IMR-90 (cell line): Measurements from ENCODE around the gene CATSPERB. TPM values are rescaled to one million over a fixed set of nuclear protein-coding genes. Genes with fewer than 3 reads are reported as not detected.

Experiments used
- ATAC-seq: fragments of 200-7000 bp; cut with Tn5 transposase; 2 replicates; pipeline ENCODE4 v1.9.1; 2020; ENCODE audit warnings: low read depth, mild to moderate bottlenecking, moderate library complexity
- BruUV-seq: library from RNA; stranded (reverse); fragments of 400-500 nt; replicated peaks from 2 replicates; lab custom pipeline; 2021; lab: Mats Ljungman, UMichigan
- CTCF ChIA-PET: fragments of 300-600 bp; formaldehyde crosslinking; extraction: SDS; loops from one replicate; lab custom pipeline; 2021; ENCODE audit warnings: antibody characterized with exemption; lab: Yijun Ruan, JAX
- POLR2A ChIA-PET: fragments of 300-600 bp; sonication (Branson Sonifier 250); formaldehyde crosslinking; loops from one replicate; lab custom pipeline; 2022; ENCODE audit warnings: antibody characterized with exemption; ENCODE audit not compliant: unreplicated experiment; lab: Charles Lee
- DNase-seq: peaks from one replicate; pipeline ENCODE4 v3.0.0; 2013
- H2AFZ ChIP-seq: replicated peaks from 2 replicates; pipeline ENCODE3; 2013; ENCODE audit warnings: low read length, mild to moderate bottlenecking; ENCODE audit not compliant: poor library complexity
- H2AK5ac ChIP-seq: 2 replicates; pipeline ENCODE4 v1.6.1; 2013; ENCODE audit warnings: low read depth, low read length, inconsistent platforms
- H2AK9ac ChIP-seq: replicated peaks from 2 replicates; pipeline ENCODE3; 2013; ENCODE audit warnings: mild to moderate bottlenecking, low read depth, low read length, moderate library complexity; ENCODE audit not compliant: poor library complexity
- H2BK120ac ChIP-seq: 2 replicates; pipeline ENCODE4 v1.6.1; 2013; ENCODE audit warnings: low read depth, low read length, inconsistent platforms
- H2BK15ac ChIP-seq: 3 replicates; pipeline ENCODE4 v1.6.1; 2013; ENCODE audit warnings: low read depth, low read length, inconsistent platforms
- H2BK20ac ChIP-seq: 2 replicates; pipeline ENCODE4 v1.6.1; 2013; ENCODE audit warnings: low read depth, mild to moderate bottlenecking, inconsistent platforms, low read length, moderate library complexity
- H2BK5ac ChIP-seq: 2 replicates; pipeline ENCODE4 v1.6.1; 2013; ENCODE audit warnings: mild to moderate bottlenecking, low read depth, low read length, inconsistent platforms; ENCODE audit not compliant: poor library complexity, severe bottlenecking
- H3K14ac ChIP-seq: replicated peaks from 2 replicates; pipeline ENCODE4 v1.6.1; 2013; ENCODE audit warnings: low read depth, low read length, inconsistent platforms
- H3K18ac ChIP-seq: 2 replicates; pipeline ENCODE4 v1.6.1; 2013; ENCODE audit warnings: low read depth, low read length, control low read depth
- H3K23ac ChIP-seq: 2 replicates; pipeline ENCODE4 v1.6.1; 2013; ENCODE audit warnings: low read depth, low read length, inconsistent platforms
- H3K27ac ChIP-seq: 2 replicates; pipeline ENCODE4 v1.5.1; 2013; ENCODE audit warnings: mild to moderate bottlenecking, control low read depth, low read length; ENCODE audit not compliant: insufficient read depth
- H3K27me3 ChIP-seq: 2 replicates; pipeline ENCODE4 v1.6.1; 2013; ENCODE audit warnings: low read length; ENCODE audit not compliant: control insufficient read depth, insufficient read depth
- H3K36me3 ChIP-seq: 2 replicates; pipeline ENCODE4 v1.6.1; 2013; ENCODE audit warnings: low read length, mixed read lengths; ENCODE audit not compliant: control insufficient read depth, insufficient read depth
- H3K4ac ChIP-seq: 2 replicates; pipeline ENCODE4 v1.6.1; 2013; ENCODE audit warnings: low read depth, low read length, inconsistent platforms
- H3K4me1 ChIP-seq: 2 replicates; pipeline ENCODE4 v1.6.1; 2013; ENCODE audit warnings: low read length, mixed read lengths; ENCODE audit not compliant: control insufficient read depth, insufficient read depth
- H3K4me2 ChIP-seq: 2 replicates; pipeline ENCODE4 v1.6.1; 2013; ENCODE audit warnings: low read depth, mild to moderate bottlenecking, control low read depth, low read length, moderate library complexity
- H3K4me3 ChIP-seq: 2 replicates; pipeline ENCODE4 v1.5.1; 2013; ENCODE audit warnings: low read depth, mild to moderate bottlenecking, control low read depth, low read length, moderate library complexity; ENCODE audit not compliant: insufficient read depth
- H3K56ac ChIP-seq: 2 replicates; pipeline ENCODE4 v1.6.1; 2013; ENCODE audit warnings: low read length, inconsistent platforms; ENCODE audit not compliant: insufficient read depth; ENCODE audit errors: extremely low read depth
- H3K79me1 ChIP-seq, 2 experiments: 2 replicates each; pipeline ENCODE4 v1.6.1; 2013; ENCODE audit warnings: low read length in 2 of 2, inconsistent platforms in 1 of 2, low read depth in 1 of 2
- H3K9ac ChIP-seq: 2 replicates; pipeline ENCODE4 v1.6.1; 2013; ENCODE audit warnings: low read depth, low read length, control low read depth
- H3K9me1 ChIP-seq: 2 replicates; pipeline ENCODE4 v1.6.1; 2013; ENCODE audit warnings: low read length, inconsistent platforms; ENCODE audit not compliant: insufficient read depth
- H3K9me3 ChIP-seq: 2 replicates; pipeline ENCODE4 v1.6.1; 2013; ENCODE audit warnings: low read length; ENCODE audit not compliant: control insufficient read depth, insufficient read depth
- H4K20me1 ChIP-seq: 2 replicates; pipeline ENCODE4 v1.6.1; 2013; ENCODE audit warnings: low read length, inconsistent platforms; ENCODE audit not compliant: insufficient read depth
- H4K5ac ChIP-seq: 2 replicates; pipeline ENCODE4 v1.6.1; 2013; ENCODE audit warnings: mild to moderate bottlenecking, low read depth, low read length, control low read depth
- H4K8ac ChIP-seq, 2 experiments: 2 replicates each; pipeline ENCODE4 v1.6.1; 2013; ENCODE audit warnings: low read depth in 2 of 2, low read length in 2 of 2, control low read depth in 1 of 2, inconsistent platforms in 1 of 2
- H4K91ac ChIP-seq: 2 replicates; pipeline ENCODE4 v1.6.1; 2013; ENCODE audit warnings: low read depth, low read length, inconsistent platforms; ENCODE audit not compliant: insufficient read depth
- BHLHE40 ChIP-seq: fragments of 150-350 bp; IDR thresholded peaks from 2 replicates; pipeline ENCODE4 v1.6.1; 2016; ENCODE audit warnings: mild to moderate bottlenecking, low read depth, low read length
- CEBPB ChIP-seq: IDR thresholded peaks from 2 replicates; pipeline ENCODE4 v1.6.1; 2012; ENCODE audit warnings: low read depth, low read length, improper control_type of control experiment
- CHD1 ChIP-seq: IDR thresholded peaks from 2 replicates; pipeline ENCODE4 v1.6.1; 2012; ENCODE audit warnings: low read depth, low read length, improper control_type of control experiment
- CTCF ChIP-seq: conservative IDR thresholded peaks from 2 replicates; pipeline ENCODE4 v1.5.1; 2012; ENCODE audit warnings: mild to moderate bottlenecking, low read depth, low read length, improper control_type of control experiment
- FOS ChIP-seq: fragments of 150-350 bp; IDR thresholded peaks from 2 replicates; pipeline ENCODE4 v1.6.1; 2016; ENCODE audit warnings: low read depth, low read length
- MAFK ChIP-seq: IDR thresholded peaks from 2 replicates; pipeline ENCODE4 v1.6.1; 2012; ENCODE audit warnings: low read depth, low read length, improper control_type of control experiment
- MAZ ChIP-seq: IDR thresholded peaks from 2 replicates; pipeline ENCODE4 v1.6.1; 2012; ENCODE audit warnings: low read depth, mild to moderate bottlenecking, low read length, improper control_type of control experiment, moderate library complexity, borderline replicate concordance
- MXI1 ChIP-seq: IDR thresholded peaks from 2 replicates; pipeline ENCODE4 v1.6.1; 2012; ENCODE audit warnings: low read depth, mild to moderate bottlenecking, low read length, moderate library complexity, borderline replicate concordance
- NFE2L2 ChIP-seq: fragments of 150-350 bp; IDR thresholded peaks from 2 replicates; pipeline ENCODE4 v1.6.1; 2016; ENCODE audit warnings: low read depth, mild to moderate bottlenecking, low read length
- POLR2A ChIP-seq: IDR thresholded peaks from 2 replicates; pipeline ENCODE4 v1.6.1; 2012; ENCODE audit warnings: mild to moderate bottlenecking, low read depth, low read length
- RAD21 ChIP-seq: IDR thresholded peaks from 2 replicates; pipeline ENCODE4 v1.6.1; 2012; ENCODE audit warnings: low read length, improper control_type of control experiment
- RCOR1 ChIP-seq: IDR thresholded peaks from 2 replicates; pipeline ENCODE4 v1.6.1; 2012; ENCODE audit warnings: mild to moderate bottlenecking, low read length, improper control_type of control experiment; ENCODE audit not compliant: insufficient replicate concordance
- RFX5 ChIP-seq: IDR thresholded peaks from 2 replicates; pipeline ENCODE4 v1.8.0; 2012; ENCODE audit warnings: low read depth, mild to moderate bottlenecking, low read length, moderate library complexity
- SMC3 ChIP-seq: fragments of 150-350 bp; IDR thresholded peaks from 2 replicates; pipeline ENCODE4 v1.6.1; 2016; ENCODE audit warnings: low read depth, mild to moderate bottlenecking, antibody characterized with exemption, low read length, moderate library complexity
- USF2 ChIP-seq: fragments of 150-350 bp; IDR thresholded peaks from 2 replicates; pipeline ENCODE4 v1.6.1; 2017; ENCODE audit warnings: mild to moderate bottlenecking, antibody characterized with exemption, low read length, low read depth
- WGBS, 2 experiments: methylation state at CpG; one replicate each; pipeline versions ENCODE4 v1.1.5 to v1.1.7; 2013; ENCODE audit warnings: missing lambda C conversion rate in 2 of 2; ENCODE audit not compliant: insufficient read length in 1 of 2; ENCODE audit errors: extremely low coverage in 2 of 2; 5-methylcytosine and 5-hydroxymethylcytosine counted together
- dilution Hi-C: fragments of 300-500 bp; cut with HindIII; formaldehyde crosslinking; loops from one replicate; pipeline ENCODE4 v1.14.3; 2018; ENCODE audit warnings: low sequenced_read_pairs; ENCODE audit not compliant: unreplicated experiment
- in situ Hi-C: fragments of 300-500 bp; cut with MboI; formaldehyde crosslinking; loops from 3 replicates; pipeline ENCODE4 v1.14.3; 2019; ENCODE audit warnings: low sequenced_read_pairs, inconsistent platforms, mixed read lengths
- intact Hi-C: fragments of 100-400 bp; cut with micrococcal nuclease; formaldehyde crosslinking; loops from 2 replicates; pipeline ENCODE4 v1.10.0; 2022
- polyA plus RNA-seq, 3 experiments: library from polyadenylated mRNA; depleted of rRNA; stranded (reverse); fragments of >200 nt; gene quantifications; 2 replicates each; pipeline ENCODE4 v1.2.3, GENCODE V29; 2012; ENCODE audit warnings: low replicate concordance in 1 of 3
- total RNA-seq: library from RNA; depleted of rRNA; stranded (reverse); fragments of >200 nt; gene quantifications from 2 replicates; pipeline ENCODE4 v1.2.3, GENCODE V29; 2012

CATSPERB gene
- total and polyA plus RNA-seq, 2 of the 4 experiments (the other 2 are of a cell fraction) = not detected

GRCh38 chr14:91694643-91695042 lies 37.2 kb downstream of the CATSPERB start:
- no peak for TF ChIP-seq CTCF
- TF ChIP-seq MXI1 = no peak
- TF ChIP-seq CEBPB = no peak
- no peak for TF ChIP-seq RCOR1
- TF ChIP-seq USF2 = no peak
- TF ChIP-seq CHD1 = no peak
- TF ChIP-seq MAFK = no peak
- no peak for TF ChIP-seq RFX5
- TF ChIP-seq NFE2L2 = no peak
- TF ChIP-seq MAZ = no peak
- TF ChIP-seq FOS = no peak
- no peak for TF ChIP-seq RAD21
- TF ChIP-seq SMC3 = no peak
- TF ChIP-seq POLR2A = no peak
- TF ChIP-seq BHLHE40 = no peak
- no peaks in the 10 kb centered on the region for H3K4me1 ChIP-seq
- H3K4me2 ChIP-seq = no peak overlapping the region
- no peak overlapping the region for H3K4me3 ChIP-seq
- H3K9me1 ChIP-seq = no peaks in the 10 kb centered on the region
- no peak overlapping the region for H4K5ac ChIP-seq
- no peak overlapping the region for H2BK20ac ChIP-seq
- no peak overlapping the region for H3K27ac ChIP-seq
- H3K56ac ChIP-seq = no peak overlapping the region
- H4K20me1 ChIP-seq = no peaks in the 10 kb centered on the region
- no peak overlapping the region for H3K4ac ChIP-seq
- H2BK5ac ChIP-seq = no peak overlapping the region
- in situ Hi-C loops = no loop called here
- no peaks in the 10 kb centered on the region for H3K27me3 ChIP-seq
- intact Hi-C loops = no loop called here
- dilution Hi-C loops = no loop called here
- H3K36me3 ChIP-seq = no peaks in the 10 kb centered on the region
- H2BK15ac ChIP-seq = no peak overlapping the region
- ChIA-PET CTCF (interaction anchor here (0.6 kb wide), 1 partner anchor 609 kb away, joined by 6 read pairs; no protein-coding TSS in a partner anchor), POLR2A (no interaction called here)
- no TSS peak for BruUV-seq
- no peak for ATAC-seq
- H3K79me1 ChIP-seq = no peaks in the 10 kb centered on the region
- DNase-seq = no peak
- no peaks in the 10 kb centered on the region for H3K9me3 ChIP-seq
- no peak overlapping the region for H2BK120ac ChIP-seq
- no peak overlapping the region for H2AFZ ChIP-seq
- no peak overlapping the region for H2AK5ac ChIP-seq
- H3K14ac ChIP-seq = no peak overlapping the region
- no CpG with 5 or more reads among the region's 2 CpGs for WGBS, 2 experiments
- no peak overlapping the region for H4K8ac ChIP-seq
- H4K91ac ChIP-seq = no peak overlapping the region
- H3K9ac ChIP-seq = no peak overlapping the region
- no peak overlapping the region for H3K23ac ChIP-seq
- no peak overlapping the region for H3K18ac ChIP-seq
- no peak overlapping the region for H2AK9ac ChIP-seq
